B cell (primary cell): ENCODE measurements around the gene CGB3. TPM values are rescaled to one million over a fixed set of nuclear protein-coding genes. Genes with fewer than 3 reads are reported as not detected.

Experiments used
- ATAC-seq: fragments of 200-7000 bp; cut with Tn5 transposase; one replicate; pipeline ENCODE4 v1.10.0; 2021; ENCODE audit warnings: low read depth, mild to moderate bottlenecking, moderate number of reproducible peaks, moderate library complexity
- CTCF ChIA-PET: fragments of 350-600 bp; sonication (Branson Sonifier 250); formaldehyde crosslinking; loops from one replicate; lab custom pipeline; 2021; ENCODE audit warnings: antibody characterized with exemption, inconsistent platforms; lab: Charles Lee
- POLR2A ChIA-PET: fragments of 350-600 bp; sonication (Branson Sonifier 250); formaldehyde crosslinking; loops from one replicate; lab custom pipeline; 2021; ENCODE audit warnings: antibody characterized with exemption; lab: Charles Lee
- DNase-seq: peaks from one replicate; pipeline ENCODE4 v3.0.0; 2013
- H2AFZ ChIP-seq: 2 replicates; pipeline ENCODE4 v1.6.1; 2012; ENCODE audit warnings: mild to moderate bottlenecking, low read depth, low read length; ENCODE audit not compliant: insufficient read depth, poor library complexity, severe bottlenecking
- H3K27ac ChIP-seq, 2 donors: 1 replicate in 1 of 2; 2 replicates in 1 of 2; pipeline ENCODE4 v1.5.1; 2012 to 2013; ENCODE audit warnings: low read length in 2 of 2, mild to moderate bottlenecking in 2 of 2, moderate library complexity in 1 of 2
- H3K27me3 ChIP-seq, 4 experiments: fragments of 200-600 bp in 1 of 4; sonication (generic) in 1 of 4; replicated peaks in 1 of 4; 1 replicate in 2 of 4; 2 replicates in 2 of 4; pipeline versions ENCODE4 v1.6.1 to v1.7.0; 2013 to 2016; ENCODE audit warnings: low read length in 3 of 4, mild to moderate bottlenecking in 2 of 4, mixed read lengths in 1 of 4, moderate library complexity in 1 of 4; ENCODE audit not compliant: insufficient read depth in 4 of 4, control insufficient read depth in 3 of 4; ENCODE audit errors: control extremely low read depth in 1 of 4
- H3K36me3 ChIP-seq, 2 experiments: replicated peaks in 1 of 2; 1 replicate in 1 of 2; 2 replicates in 1 of 2; pipeline versions ENCODE4 v1.6.1 to v1.7.1; 2013; ENCODE audit warnings: low read length in 1 of 2; ENCODE audit not compliant: insufficient read depth in 2 of 2, control insufficient read depth in 1 of 2; ENCODE audit errors: control extremely low read depth in 1 of 2, extremely low read depth in 1 of 2
- H3K4me1 ChIP-seq, 2 donors: fragments of 200-600 bp in 1 of 2; sonication (generic) in 1 of 2; 1 replicate in 1 of 2; 2 replicates in 1 of 2; pipeline versions ENCODE4 v1.5.1 to v1.6.1; 2013 to 2017; ENCODE audit warnings: low read length in 2 of 2; ENCODE audit not compliant: control insufficient read depth in 2 of 2, insufficient read depth in 2 of 2
- H3K4me2 ChIP-seq: replicated peaks from 2 replicates; pipeline ENCODE3; 2012; ENCODE audit warnings: mild to moderate bottlenecking, low read depth, low read length; ENCODE audit not compliant: poor library complexity, severe bottlenecking
- H3K4me3 ChIP-seq, 5 experiments: fragments of 200-600 bp in 1 of 5; sonication (generic) in 1 of 5; 1 replicate in 3 of 5; 2 replicates in 2 of 5; pipeline versions ENCODE4 v1.5.1 to v1.7.0; 2011 to 2016; ENCODE audit warnings: low read length in 4 of 5, mild to moderate bottlenecking in 4 of 5, low read depth in 2 of 5, control low read depth in 1 of 5, moderate library complexity in 1 of 5; ENCODE audit not compliant: insufficient read depth in 1 of 5; ENCODE audit errors: control extremely low read depth in 1 of 5, extremely low read depth in 1 of 5
- H3K79me2 ChIP-seq: fragments of 200-600 bp; sonication (generic); one replicate; pipeline ENCODE4 v1.6.0; 2016; ENCODE audit warnings: low read length; ENCODE audit not compliant: control insufficient read depth, insufficient read depth
- H3K9ac ChIP-seq: fragments of 200-600 bp; sonication (generic); 2 replicates; pipeline ENCODE4 v1.6.1; 2017; ENCODE audit warnings: mild to moderate bottlenecking, low read length, moderate library complexity
- H3K9me3 ChIP-seq, 3 donors: one replicate each; pipeline versions ENCODE4 v1.6.1 to v1.7.1; 2013; ENCODE audit warnings: low read length in 2 of 3; ENCODE audit not compliant: control insufficient read depth in 2 of 3, insufficient read depth in 1 of 3; ENCODE audit errors: control extremely low read depth in 1 of 3
- H4K20me1 ChIP-seq: 2 replicates; pipeline ENCODE4 v1.6.0; 2012; ENCODE audit warnings: mild to moderate bottlenecking, low read length; ENCODE audit not compliant: insufficient read depth, control insufficient read depth, poor library complexity, severe bottlenecking
- H3K27ac Mint-ChIP-seq: one replicate; pipeline ENCODE4 v1.8.0; 2021; ENCODE audit warnings: mixed read lengths
- H3K27me3 Mint-ChIP-seq: one replicate; pipeline ENCODE4 v1.8.0; 2021; ENCODE audit warnings: mixed read lengths
- H3K4me1 Mint-ChIP-seq: one replicate; pipeline ENCODE4 v1.8.0; 2021; ENCODE audit warnings: mixed read lengths
- H3K4me3 Mint-ChIP-seq: one replicate; pipeline ENCODE4 v1.8.0; 2021; ENCODE audit warnings: mixed read lengths
- H3K9me3 Mint-ChIP-seq: one replicate; pipeline ENCODE4 v1.8.0; 2022; ENCODE audit warnings: mixed read lengths; ENCODE audit not compliant: insufficient read depth
- EZH2 ChIP-seq: IDR thresholded peaks from 2 replicates; pipeline ENCODE4 v1.6.1; 2012; ENCODE audit warnings: borderline replicate concordance, low read depth, mild to moderate bottlenecking, moderate library complexity, low read length; ENCODE audit not compliant: insufficient read depth, poor library complexity, severe bottlenecking
- WGBS: methylation state at CpG from one replicate; pipeline ENCODE4 v1.1.5; 2013; ENCODE audit warnings: missing lambda C conversion rate; ENCODE audit not compliant: insufficient coverage; 5-methylcytosine and 5-hydroxymethylcytosine counted together
- intact Hi-C: fragments of 100-400 bp; cut with micrococcal nuclease; formaldehyde crosslinking; loops from one replicate; pipeline ENCODE4 v1.10.0; 2022
- polyA plus RNA-seq: library from polyadenylated mRNA; depleted of rRNA; stranded (reverse); fragments of >200 nt; gene quantifications from 2 replicates; pipeline ENCODE4 v1.2.3, GENCODE V29; 2012
- total RNA-seq, 2 donors: library from RNA; stranded (reverse); fragments of 120-200 nt in 1 of 2; gene quantifications; 1 replicate in 1 of 2; 2 replicates in 1 of 2; pipeline versions ENCODE4 v1.2.3 to v1.2.4, GENCODE V29; 2013 to 2022
- TF ChIP-seq, protein P1 (sequence below): fragments of 200-600 bp; IDR thresholded peaks from one replicate; pipeline ENCODE4 v1.8.0; 2022; ENCODE audit warnings: antibody characterized with exemption, mild to moderate bottlenecking

The CGB3 gene
- total and polyA plus RNA-seq, 2 donors (not counting 1 experiment from before 2014, with no cell fraction given): not detected

DNA sequence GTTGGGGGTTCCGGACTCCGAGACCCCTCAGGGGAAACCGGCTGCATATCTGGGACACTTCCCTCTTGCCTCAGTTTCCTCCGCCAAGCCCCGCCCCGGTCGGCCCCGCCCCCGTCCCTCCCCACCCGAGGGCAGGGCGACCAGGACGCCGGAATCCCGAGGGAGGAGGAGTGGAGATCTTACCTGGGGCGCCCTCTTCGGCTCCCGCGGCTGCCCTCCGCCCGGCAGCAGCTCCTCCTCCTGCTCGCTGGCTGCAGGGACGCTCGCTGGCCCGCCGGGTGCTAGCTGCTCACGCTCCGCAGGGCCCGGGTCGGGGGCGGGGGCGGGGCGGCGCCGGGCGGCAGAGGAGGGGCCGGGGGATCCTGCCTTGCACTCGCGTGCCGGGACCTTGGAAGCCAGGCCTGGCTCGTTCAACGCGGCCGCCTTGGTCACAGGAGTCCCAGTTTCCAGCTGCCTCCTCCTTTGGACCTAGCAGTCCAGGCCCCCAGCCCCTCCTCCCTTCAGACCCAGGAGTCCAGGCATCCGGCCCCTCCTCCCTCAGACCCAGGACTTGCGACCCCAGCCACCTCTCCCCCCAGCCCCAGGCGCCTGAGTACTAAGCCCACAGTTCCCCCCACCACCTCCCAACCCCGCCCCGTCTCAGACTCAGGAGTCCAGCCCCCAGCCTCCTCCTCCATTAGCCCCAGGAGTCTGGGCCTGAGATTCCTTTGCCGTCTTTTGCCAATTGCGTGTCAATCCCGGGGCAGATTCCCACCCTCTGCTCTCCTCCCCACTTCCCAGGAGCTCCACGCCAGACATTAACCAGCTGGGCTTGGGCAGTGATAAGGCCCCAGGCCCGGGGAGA, 40.9 kb upstream of the CGB3 start, which contains the start of gene NTF4:
NTF4 (minus strand) TSS at position 51 of the 844 bp plus-strand sequence. CDS start 2,821 bp downstream, outside the sequence.
- Histone ChIP-seq H3K27me3 (peaks cover 0 to 58% (median 23%) of the 10 kb centered on the region in 4 experiments), H3K79me2 (no peaks in the 10 kb centered on the region), H3K9me3 (peaks cover 0 to 10% (median 0%) of the 10 kb centered on the region in 3 donors), H3K4me1 (peaks cover 0 to 5% of the 10 kb centered on the region in 2 donors), H3K4me3 (no peak within 1 kb of the TSS), H3K9ac (no peak within 1 kb of the TSS), H3K36me3 (no peaks in the 10 kb centered on the region), H4K20me1 (no peaks in the 10 kb centered on the region), H3K4me2 (peak within 1 kb of the TSS; percentile 49), H2AFZ (peak within 1 kb of the TSS; percentile 28), H3K27ac (no peak within 1 kb of the TSS)
- intact Hi-C loops: no loop called here
- ChIA-PET POLR2A (no interaction called here), CTCF (no interaction called here)
- 8% methylated on average over 49 of the region's 53 CpGs for WGBS
- no peak for ATAC-seq
- no peak for TF ChIP-seq EZH2
- TF ChIP-seq, protein P1, sequence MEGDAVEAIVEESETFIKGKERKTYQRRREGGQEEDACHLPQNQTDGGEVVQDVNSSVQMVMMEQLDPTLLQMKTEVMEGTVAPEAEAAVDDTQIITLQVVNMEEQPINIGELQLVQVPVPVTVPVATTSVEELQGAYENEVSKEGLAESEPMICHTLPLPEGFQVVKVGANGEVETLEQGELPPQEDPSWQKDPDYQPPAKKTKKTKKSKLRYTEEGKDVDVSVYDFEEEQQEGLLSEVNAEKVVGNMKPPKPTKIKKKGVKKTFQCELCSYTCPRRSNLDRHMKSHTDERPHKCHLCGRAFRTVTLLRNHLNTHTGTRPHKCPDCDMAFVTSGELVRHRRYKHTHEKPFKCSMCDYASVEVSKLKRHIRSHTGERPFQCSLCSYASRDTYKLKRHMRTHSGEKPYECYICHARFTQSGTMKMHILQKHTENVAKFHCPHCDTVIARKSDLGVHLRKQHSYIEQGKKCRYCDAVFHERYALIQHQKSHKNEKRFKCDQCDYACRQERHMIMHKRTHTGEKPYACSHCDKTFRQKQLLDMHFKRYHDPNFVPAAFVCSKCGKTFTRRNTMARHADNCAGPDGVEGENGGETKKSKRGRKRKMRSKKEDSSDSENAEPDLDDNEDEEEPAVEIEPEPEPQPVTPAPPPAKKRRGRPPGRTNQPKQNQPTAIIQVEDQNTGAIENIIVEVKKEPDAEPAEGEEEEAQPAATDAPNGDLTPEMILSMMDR: no peak
- no peak for DNase-seq
- Mint-ChIP-seq H3K4me3 (no peak within 1 kb of the TSS), H3K9me3 (peaks cover 1% of the 10 kb centered on the region), H3K4me1 (peaks cover 4% of the 10 kb centered on the region), H3K27ac (no peak within 1 kb of the TSS), H3K27me3 (peaks cover 51% of the 10 kb centered on the region)
